Liver (tissue), 9 donors: Measurements from ENCODE around the gene PKMYT1. TPM values are rescaled to one million over a fixed set of nuclear protein-coding genes. Genes with fewer than 3 reads are reported as not detected.

Experiments used
- DNase-seq: peaks from one replicate; pipeline ENCODE4 v3.0.0-alpha.2; 2017; ENCODE audit warnings: low spot score
- H3K27ac ChIP-seq, 2 donors: one replicate each; pipeline ENCODE4 v1.7.0; 2013; ENCODE audit warnings: inconsistent platforms in 2 of 2, low read length in 2 of 2, control low read depth in 1 of 2, low read depth in 1 of 2, mild to moderate bottlenecking in 1 of 2
- H3K27me3 ChIP-seq, 4 donors: one replicate each; pipeline versions ENCODE4 v1.6.1 to v1.7.0; 2013; ENCODE audit warnings: low read length in 3 of 4, inconsistent platforms in 1 of 4, mild to moderate bottlenecking in 1 of 4, moderate library complexity in 1 of 4; ENCODE audit not compliant: control insufficient read depth in 4 of 4, insufficient read depth in 4 of 4
- H3K36me3 ChIP-seq, 4 donors: one replicate each; pipeline versions ENCODE4 v1.6.1 to v1.7.0; 2013; ENCODE audit warnings: low read length in 3 of 4, mild to moderate bottlenecking in 3 of 4, low read depth in 1 of 4, moderate library complexity in 1 of 4; ENCODE audit not compliant: control insufficient read depth in 4 of 4, insufficient read depth in 3 of 4
- H3K4me1 ChIP-seq, 4 donors: one replicate each; pipeline versions ENCODE4 v1.6.1 to v1.7.0; 2013; ENCODE audit warnings: low read length in 3 of 4, mild to moderate bottlenecking in 3 of 4, moderate library complexity in 1 of 4; ENCODE audit not compliant: control insufficient read depth in 4 of 4, insufficient read depth in 4 of 4
- H3K4me3 ChIP-seq, 3 donors: one replicate each; pipeline versions ENCODE4 v1.6.1 to v1.7.0; 2013; ENCODE audit warnings: low read length in 3 of 3, control low read depth in 1 of 3, low read depth in 1 of 3, mild to moderate bottlenecking in 1 of 3
- H3K9ac ChIP-seq, 2 donors: one replicate each; pipeline ENCODE4 v1.7.0; 2013; ENCODE audit warnings: low read length in 2 of 2, mild to moderate bottlenecking in 2 of 2, moderate library complexity in 2 of 2, control low read depth in 1 of 2, low read depth in 1 of 2
- H3K9me3 ChIP-seq, 4 donors: one replicate each; pipeline versions ENCODE4 v1.6.1 to v1.7.0; 2013; ENCODE audit warnings: low read length in 3 of 4; ENCODE audit not compliant: control insufficient read depth in 4 of 4
- ATF3 ChIP-seq: IDR thresholded peaks from 2 replicates; pipeline ENCODE4 v1.6.1; 2016; ENCODE audit warnings: antibody characterized with exemption
- CTCF ChIP-seq: fragments of 150-350 bp; IDR thresholded peaks from 2 replicates; pipeline ENCODE4 v1.5.1; 2017; ENCODE audit warnings: improper control_type of control experiment, low read depth, low read length; ENCODE audit not compliant: missing input control
- EGR1 ChIP-seq, 2 donors: IDR thresholded peaks; 2 replicates each; pipeline ENCODE4 v1.6.1; 2016 to 2018; ENCODE audit warnings: antibody characterized with exemption in 2 of 2, low read depth in 2 of 2
- FOXA1 ChIP-seq: IDR thresholded peaks from 2 replicates; pipeline ENCODE4 v1.6.1; 2016; ENCODE audit warnings: antibody characterized with exemption
- FOXA2 ChIP-seq: IDR thresholded peaks from 2 replicates; pipeline ENCODE4 v1.6.1; 2016; ENCODE audit warnings: antibody characterized with exemption
- GABPA ChIP-seq, 2 donors: IDR thresholded peaks in 1 of 2; conservative IDR thresholded peaks in 1 of 2; 2 replicates each; pipeline ENCODE4 v1.6.1; 2016; ENCODE audit warnings: antibody characterized with exemption in 2 of 2, mild to moderate bottlenecking in 1 of 2, moderate library complexity in 1 of 2
- HNF4A ChIP-seq, 2 donors: conservative IDR thresholded peaks; 2 replicates each; pipeline ENCODE4 v1.6.1; 2016; ENCODE audit warnings: antibody characterized with exemption in 2 of 2, mild to moderate bottlenecking in 2 of 2
- JUND ChIP-seq, 2 donors: IDR thresholded peaks; 2 replicates each; pipeline ENCODE4 v1.6.1; 2016; ENCODE audit warnings: antibody characterized with exemption in 2 of 2
- RAD21 ChIP-seq, 2 donors: IDR thresholded peaks; 2 replicates each; pipeline ENCODE4 v1.6.1; 2016; ENCODE audit warnings: antibody characterized with exemption in 2 of 2, mild to moderate bottlenecking in 2 of 2
- RXRA ChIP-seq, 2 donors: IDR thresholded peaks; 2 replicates each; pipeline ENCODE4 v1.6.1; 2017 to 2018; ENCODE audit warnings: antibody characterized with exemption in 2 of 2, mild to moderate bottlenecking in 1 of 2
- TAF1 ChIP-seq: conservative IDR thresholded peaks from 2 replicates; pipeline ENCODE4 v1.6.1; 2016; ENCODE audit warnings: antibody characterized with exemption, mild to moderate bottlenecking
- YY1 ChIP-seq: IDR thresholded peaks from 2 replicates; pipeline ENCODE4 v1.6.1; 2016; ENCODE audit warnings: antibody characterized with exemption, mild to moderate bottlenecking
- ZBTB33 ChIP-seq: IDR thresholded peaks from 2 replicates; pipeline ENCODE4 v1.6.1; 2016; ENCODE audit warnings: antibody characterized with exemption
- WGBS: extraction: QIAGEN DNeasy Blood & Tissue Kit; methylation state at CpG from one replicate; pipeline ENCODE4 v1.1.7; 2013; 5-methylcytosine and 5-hydroxymethylcytosine counted together
- polyA plus RNA-seq, 2 donors: library from polyadenylated mRNA; stranded (reverse) in 1 of 2; unstranded in 1 of 2; fragments of 200-250 nt in 1 of 2; fragments of >200 nt in 1 of 2; fragmentation: Nextera tagmentation in 1 of 2; extraction: Ambion mirVana in 1 of 2; gene quantifications; one replicate each; pipeline versions ENCODE4 v1.2.1 to v1.2.3, GENCODE V29; 2013 to 2015
- total RNA-seq, 2 donors: library from RNA; depleted of rRNA; stranded (reverse); fragments of >200 nt; gene quantifications; one replicate each; pipeline ENCODE4 v1.2.3, GENCODE V29; 2014
- TF ChIP-seq, protein P1 (sequence below): IDR thresholded peaks from 2 replicates; pipeline ENCODE4 v1.6.1; 2016; ENCODE audit warnings: antibody characterized with exemption
- donor health status: healthy.
- donor health status: healthy.
- donor health status: healthy.
- donor health status: healthy.
- donor health status: healthy.

The PKMYT1 gene
- total and polyA plus RNA-seq, 4 donors, result 0.50 to 15.8 (median 2.6) TPM

DNA sequence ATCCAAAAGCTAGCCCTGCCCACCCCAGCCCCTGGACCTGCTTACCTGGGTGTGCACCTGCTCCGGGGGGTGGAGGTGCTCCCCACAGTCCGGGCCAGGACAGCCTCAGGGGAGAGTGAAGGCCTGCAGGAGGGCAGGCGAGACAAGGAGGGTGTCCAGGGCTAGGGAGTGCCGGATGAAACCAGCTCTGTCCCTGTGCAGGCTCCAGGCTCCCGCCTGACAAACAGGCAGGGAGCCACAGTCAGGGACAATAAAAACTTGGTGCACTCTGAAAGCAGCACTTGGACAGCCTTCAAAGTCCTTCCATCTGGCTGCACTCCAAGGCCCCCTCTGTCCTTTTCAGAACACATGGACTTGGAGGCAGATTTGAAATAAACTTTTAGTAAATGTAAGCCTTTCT, 7.2 kb downstream of the PKMYT1 start:
- no peaks in the 10 kb centered on the region for H3K9me3 ChIP-seq
- H3K27ac ChIP-seq, result no peak overlapping the region
- H3K36me3 ChIP-seq, result no peaks in the 10 kb centered on the region
- TF ChIP-seq HNF4A (conservative IDR thresholded peaks at IDR 0.05) (no peak), CTCF (no peak), ATF3 (no peak), RAD21 (IDR thresholded peaks at IDR 0.05) (no peak), FOXA1 (no peak), FOXA2 (no peak), EGR1 (IDR thresholded peaks at IDR 0.05; ENCODE audit: low read depth in 2 of 2) (no peak), JUND (IDR thresholded peaks at IDR 0.05) (no peak), TAF1 (no peak), RXRA (IDR thresholded peaks at IDR 0.05) (no peak), ZBTB33 (no peak), GABPA (IDR thresholded peaks at IDR 0.05 in 1 of 2, conservative IDR thresholded peaks at IDR 0.05 in 1 of 2) (no peak), YY1 (no peak)
- TF ChIP-seq, protein P1, sequence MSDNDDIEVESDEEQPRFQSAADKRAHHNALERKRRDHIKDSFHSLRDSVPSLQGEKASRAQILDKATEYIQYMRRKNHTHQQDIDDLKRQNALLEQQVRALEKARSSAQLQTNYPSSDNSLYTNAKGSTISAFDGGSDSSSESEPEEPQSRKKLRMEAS, result no peak
- no peak overlapping the region for H3K4me3 ChIP-seq
- DNase-seq, result no peak
- peaks cover 11 to 35% (median 24%) of the 10 kb centered on the region in 4 donors for H3K4me1 ChIP-seq
- H3K9ac ChIP-seq, result no peak overlapping the region
- H3K27me3 ChIP-seq, result peaks cover 0 to 2% (median 0%) of the 10 kb centered on the region in 4 donors
- WGBS, result 89% methylated on average over 5 of the region's 5 CpGs

DNA sequence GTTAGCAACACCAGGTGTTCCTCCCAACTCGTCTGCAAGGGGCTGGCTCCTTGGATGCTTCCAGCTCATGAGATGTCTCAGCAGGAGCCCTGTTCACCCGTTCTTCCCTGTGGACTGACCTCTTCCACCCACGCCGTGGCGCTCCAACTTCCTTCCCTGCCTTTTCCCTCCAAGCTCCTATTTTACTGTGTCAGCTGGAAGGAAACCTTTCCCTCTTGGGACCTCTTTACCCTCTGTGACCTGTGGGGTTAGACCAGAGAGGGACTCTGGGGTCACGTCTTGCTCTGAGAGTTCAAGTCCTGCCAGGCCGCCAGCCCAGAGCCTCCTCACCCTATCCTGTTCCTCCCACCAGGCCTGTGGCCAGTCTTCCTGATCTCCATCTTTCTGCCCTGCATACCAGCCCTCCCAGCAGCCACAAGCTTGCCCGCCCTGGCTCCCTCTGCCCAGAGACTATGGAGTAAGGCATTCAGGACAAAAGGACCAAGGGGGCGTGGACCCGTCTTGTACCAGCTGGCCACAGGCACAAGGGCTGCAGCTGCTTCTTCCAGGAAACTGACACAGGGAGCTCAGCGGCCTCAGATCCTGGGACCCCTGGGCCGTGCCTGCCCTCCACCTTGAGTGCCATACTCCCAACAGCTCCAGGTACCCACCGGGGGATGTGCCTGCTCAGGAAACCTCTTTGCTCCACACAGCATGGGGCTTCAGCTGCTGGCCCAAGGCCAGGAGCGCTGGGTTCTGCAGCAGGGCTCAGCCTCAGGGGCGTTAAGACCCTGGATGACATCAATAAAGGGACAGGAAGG, 8.1 kb downstream of the PKMYT1 start:
- no peak overlapping the region for H3K27ac ChIP-seq
- no peak overlapping the region for H3K9ac ChIP-seq
- peaks cover 3 to 27% (median 19%) of the 10 kb centered on the region in 4 donors for H3K4me1 ChIP-seq
- DNase-seq, result no peak
- H3K4me3 ChIP-seq, result no peak overlapping the region
- peaks cover 0 to 6% (median 2%) of the 10 kb centered on the region in 4 donors for H3K27me3 ChIP-seq
- TF ChIP-seq HNF4A (conservative IDR thresholded peaks at IDR 0.05) (no peak), GABPA (IDR thresholded peaks at IDR 0.05 in 1 of 2, conservative IDR thresholded peaks at IDR 0.05 in 1 of 2) (no peak)
- H3K36me3 ChIP-seq, result no peaks in the 10 kb centered on the region
- WGBS, result 87% methylated on average over 15 of the region's 15 CpGs
- no peaks in the 10 kb centered on the region for H3K9me3 ChIP-seq
